AG04450 (cell line): Measurements from ENCODE around the gene RCCD1. TPM values are rescaled to one million over a fixed set of nuclear protein-coding genes. Genes with fewer than 3 reads are reported as not detected.

Experiments used
- CTCF ChIA-PET: fragments of 300-600, 350-600 bp; formaldehyde crosslinking; extraction: SDS; loops from one replicate; lab custom pipeline; 2022; ENCODE audit warnings: antibody characterized with exemption, inconsistent platforms; lab: Charles Lee
- POLR2A ChIA-PET: fragments of 350-600 bp; formaldehyde crosslinking; extraction: SDS; loops from one replicate; lab custom pipeline; 2021; ENCODE audit warnings: antibody characterized with exemption, inconsistent platforms; lab: Yijun Ruan, JAX
- DNase-seq: peaks from one replicate; pipeline ENCODE4 v3.0.0-alpha.2; 2011; ENCODE audit warnings: low read depth, low spot score
- H3K27ac ChIP-seq: one replicate; pipeline ENCODE4 v1.5.1; 2012; ENCODE audit warnings: low read depth, low read length, control low read depth
- H3K27me3 ChIP-seq: one replicate; pipeline ENCODE4 v1.6.0; 2012; ENCODE audit warnings: low read length; ENCODE audit not compliant: control insufficient read depth, insufficient read depth
- H3K4me3 ChIP-seq: 2 replicates; pipeline ENCODE4 v1.5.1; 2011; ENCODE audit warnings: mild to moderate bottlenecking, low read depth, low read length, control low read depth
- H3K9me3 ChIP-seq: 2 replicates; pipeline ENCODE4 v1.5.1; 2012; ENCODE audit warnings: low read length; ENCODE audit not compliant: control insufficient read depth, insufficient read depth
- polyA plus RNA-seq: library from polyadenylated mRNA; depleted of rRNA; stranded (reverse); fragments of >200 nt; gene quantifications from 2 replicates; pipeline ENCODE4 v1.2.3, GENCODE V29; 2011
- TF ChIP-seq, protein P1 (sequence below): IDR thresholded peaks from 2 replicates; pipeline ENCODE4 v1.5.1; 2011; ENCODE audit warnings: low read depth, low read length, control low read depth, inconsistent platforms

The RCCD1 gene
- polyA plus RNA-seq, 1 experiment = 6.1 TPM

- CTCF ChIA-PET = interaction anchor here (0.7 to 3.0 kb wide), 2 partner anchors 20 to 619 kb away, joined by 4 to 14 read pairs; partner anchors contain the start of gene HDDC3
- no peak overlapping the region for H3K27ac ChIP-seq
Observed at GRCh38 chr15:90911906-90912769, 42.5 kb upstream of the RCCD1 start.

DNA sequence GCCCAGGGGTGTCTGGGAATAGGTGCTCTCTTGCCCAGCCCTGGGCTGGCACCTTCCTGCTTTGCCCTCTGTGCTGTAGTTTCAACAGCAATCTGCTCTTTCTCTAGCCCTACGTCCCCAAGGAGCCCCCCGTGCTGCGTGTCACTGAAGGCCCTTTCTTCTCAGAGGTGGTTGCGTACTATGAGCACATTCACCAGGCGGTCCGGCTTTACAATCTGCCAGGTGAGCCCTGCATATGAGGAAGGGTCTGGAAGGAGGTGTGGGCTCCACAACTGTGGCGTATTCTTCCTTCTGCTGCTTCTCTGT, 42.0 kb upstream of the RCCD1 start:
- H3K27ac ChIP-seq = no peak overlapping the region
- no peaks in the 10 kb centered on the region for H3K27me3 ChIP-seq
- no peak for DNase-seq
- no peaks in the 10 kb centered on the region; the same call in 1 of the 2 replicates for H3K9me3 ChIP-seq
- H3K4me3 ChIP-seq = no peak overlapping the region
- ChIA-PET CTCF (interaction anchor here (3.0 kb wide), 1 partner anchor 20 kb away, joined by 14 read pairs; the partner anchor contains the start of gene HDDC3), POLR2A (no interaction called here)
- TF ChIP-seq, protein P1, sequence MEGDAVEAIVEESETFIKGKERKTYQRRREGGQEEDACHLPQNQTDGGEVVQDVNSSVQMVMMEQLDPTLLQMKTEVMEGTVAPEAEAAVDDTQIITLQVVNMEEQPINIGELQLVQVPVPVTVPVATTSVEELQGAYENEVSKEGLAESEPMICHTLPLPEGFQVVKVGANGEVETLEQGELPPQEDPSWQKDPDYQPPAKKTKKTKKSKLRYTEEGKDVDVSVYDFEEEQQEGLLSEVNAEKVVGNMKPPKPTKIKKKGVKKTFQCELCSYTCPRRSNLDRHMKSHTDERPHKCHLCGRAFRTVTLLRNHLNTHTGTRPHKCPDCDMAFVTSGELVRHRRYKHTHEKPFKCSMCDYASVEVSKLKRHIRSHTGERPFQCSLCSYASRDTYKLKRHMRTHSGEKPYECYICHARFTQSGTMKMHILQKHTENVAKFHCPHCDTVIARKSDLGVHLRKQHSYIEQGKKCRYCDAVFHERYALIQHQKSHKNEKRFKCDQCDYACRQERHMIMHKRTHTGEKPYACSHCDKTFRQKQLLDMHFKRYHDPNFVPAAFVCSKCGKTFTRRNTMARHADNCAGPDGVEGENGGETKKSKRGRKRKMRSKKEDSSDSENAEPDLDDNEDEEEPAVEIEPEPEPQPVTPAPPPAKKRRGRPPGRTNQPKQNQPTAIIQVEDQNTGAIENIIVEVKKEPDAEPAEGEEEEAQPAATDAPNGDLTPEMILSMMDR = no peak

More at GRCh38 chr15:90911906-90912769, 42.5 kb upstream of the RCCD1 start:
- DNase-seq = no peak
- TF ChIP-seq, protein P1 = no peak
- POLR2A ChIA-PET = no interaction called here
- H3K4me3 ChIP-seq = no peak overlapping the region
- H3K27me3 ChIP-seq = no peaks in the 10 kb centered on the region
- no peaks in the 10 kb centered on the region; the same call in 1 of the 2 replicates for H3K9me3 ChIP-seq

DNA sequence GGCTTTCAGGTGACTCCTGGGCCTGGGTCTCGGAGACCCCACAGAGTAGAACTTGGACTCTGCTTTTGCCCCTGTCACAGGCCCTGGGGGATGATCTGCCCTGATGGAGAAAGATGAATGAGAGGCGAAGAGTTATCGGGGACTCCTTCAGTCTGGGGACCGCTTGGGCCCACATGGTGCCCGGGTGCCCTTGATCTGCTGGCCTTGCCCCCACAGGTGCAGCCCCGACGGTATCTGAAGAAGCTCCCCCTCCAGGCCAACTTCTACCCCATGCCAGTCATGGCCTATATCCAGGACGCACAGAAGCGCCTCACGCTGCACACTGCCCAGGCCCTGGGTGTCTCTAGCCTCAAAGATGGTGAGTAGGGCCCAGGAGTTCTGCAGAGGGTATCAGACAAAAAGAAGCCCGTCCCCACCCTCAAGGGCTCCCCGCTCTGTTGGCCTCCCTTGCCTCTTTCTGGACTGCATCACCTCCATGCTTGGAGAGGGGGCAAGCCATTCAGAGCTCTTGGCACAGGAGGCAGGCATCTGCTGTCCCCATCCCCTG, 41.2 kb upstream of the RCCD1 start:
- TF ChIP-seq, protein P1 = no peak
- POLR2A ChIA-PET = no interaction called here
- CTCF ChIA-PET = interaction anchor here (3.0 kb wide), 1 partner anchor 19 kb away, joined by 14 read pairs; the partner anchor contains the start of gene HDDC3
- Histone ChIP-seq H3K4me3 (no peak overlapping the region), H3K27me3 (no peaks in the 10 kb centered on the region), H3K27ac (no peak overlapping the region), H3K9me3 (no peaks in the 10 kb centered on the region; the same call in 1 of the 2 replicates)
- DNase-seq = no peak

DNA sequence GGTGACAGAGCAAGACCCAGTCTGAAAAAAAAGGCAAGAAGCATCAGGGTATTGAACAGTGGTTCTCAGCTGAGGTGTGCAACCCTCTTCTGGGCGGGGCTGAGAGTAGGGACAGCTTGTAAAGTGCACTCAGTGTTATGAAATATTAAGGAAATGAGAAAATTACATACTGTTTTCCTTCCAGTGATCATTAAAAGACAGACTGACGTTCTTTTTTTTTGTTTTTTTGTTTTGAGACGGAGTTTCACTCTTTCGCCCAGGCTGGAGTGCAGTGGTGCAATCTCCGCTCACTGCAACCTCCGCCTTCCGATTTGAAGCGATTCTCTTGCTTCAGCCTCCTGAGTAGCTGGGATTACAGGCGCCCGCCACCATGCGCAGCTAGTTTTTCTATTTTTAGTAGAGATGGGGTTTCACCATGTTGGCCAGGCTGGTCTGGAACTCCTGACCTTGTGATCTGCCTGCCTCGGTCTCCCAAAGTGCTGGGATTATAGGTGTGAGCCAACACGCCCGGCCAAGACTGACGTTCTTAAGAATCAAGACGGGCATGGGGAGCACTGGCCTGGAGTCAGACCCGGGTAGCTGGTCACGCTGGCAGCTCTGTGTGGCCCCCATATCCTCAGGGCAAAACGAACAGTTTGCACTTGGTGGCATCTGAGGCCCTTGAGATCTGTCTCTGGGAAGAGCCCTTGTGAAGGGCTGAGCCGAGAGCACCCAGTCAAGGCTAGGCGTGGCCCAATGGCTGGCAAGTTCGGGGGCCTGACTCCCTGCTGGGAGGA, 40.2 kb upstream of the RCCD1 start:
- CTCF ChIA-PET = interaction anchor here (3.0 kb wide), 1 partner anchor 18 kb away, joined by 14 read pairs; the partner anchor contains the start of gene HDDC3

More for the DNA sequence above, 40.2 kb upstream of the RCCD1 start:
- no peak overlapping the region for H3K4me3 ChIP-seq
- TF ChIP-seq, protein P1 = no peak
- no peak for DNase-seq
- no peak overlapping the region for H3K27ac ChIP-seq
- H3K9me3 ChIP-seq = no peaks in the 10 kb centered on the region; the same call in 1 of the 2 replicates
- POLR2A ChIA-PET = interaction anchor here (1.1 kb wide), 1 partner anchor 12 kb away, joined by 3 read pairs; the partner anchor contains the start of gene MAN2A2
- no peaks in the 10 kb centered on the region for H3K27me3 ChIP-seq
